Measurements from ENCODE around the gene NAGA.

GRCh38 chr22:42079319-42080251 lies 9.0 kb upstream of the NAGA start, which contains the start of gene SMDT1:
- no peak for TF ChIP-seq CTCF (IDR thresholded peaks at IDR 0.05)
- TF ChIP-seq EZH2 (IDR thresholded peaks at IDR 0.05; ENCODE audit: borderline replicate concordance, insufficient read depth, low read depth, low read length, poor library complexity, severe bottlenecking): no peak
